Liver (tissue), 9 donors: Measurements from ENCODE around the gene LMTK2. TPM values are rescaled to one million over a fixed set of nuclear protein-coding genes. Genes with fewer than 3 reads are reported as not detected.

ENCODE experiments used
- DNase-seq: peaks from one replicate; pipeline ENCODE4 v3.0.0-alpha.2; 2017; ENCODE audit warnings: low spot score
- H3K27ac ChIP-seq, 2 donors: one replicate each; pipeline ENCODE4 v1.7.0; 2013; ENCODE audit warnings: inconsistent platforms in 2 of 2, low read length in 2 of 2, control low read depth in 1 of 2, low read depth in 1 of 2, mild to moderate bottlenecking in 1 of 2
- H3K27me3 ChIP-seq, 4 donors: one replicate each; pipeline versions ENCODE4 v1.6.1 to v1.7.0; 2013; ENCODE audit warnings: low read length in 3 of 4, inconsistent platforms in 1 of 4, mild to moderate bottlenecking in 1 of 4, moderate library complexity in 1 of 4; ENCODE audit not compliant: control insufficient read depth in 4 of 4, insufficient read depth in 4 of 4
- H3K36me3 ChIP-seq, 4 donors: one replicate each; pipeline versions ENCODE4 v1.6.1 to v1.7.0; 2013; ENCODE audit warnings: low read length in 3 of 4, mild to moderate bottlenecking in 3 of 4, low read depth in 1 of 4, moderate library complexity in 1 of 4; ENCODE audit not compliant: control insufficient read depth in 4 of 4, insufficient read depth in 3 of 4
- H3K4me1 ChIP-seq, 4 donors: one replicate each; pipeline versions ENCODE4 v1.6.1 to v1.7.0; 2013; ENCODE audit warnings: low read length in 3 of 4, mild to moderate bottlenecking in 3 of 4, moderate library complexity in 1 of 4; ENCODE audit not compliant: control insufficient read depth in 4 of 4, insufficient read depth in 4 of 4
- H3K4me3 ChIP-seq, 3 donors: one replicate each; pipeline versions ENCODE4 v1.6.1 to v1.7.0; 2013; ENCODE audit warnings: low read length in 3 of 3, control low read depth in 1 of 3, low read depth in 1 of 3, mild to moderate bottlenecking in 1 of 3
- H3K9ac ChIP-seq, 2 donors: one replicate each; pipeline ENCODE4 v1.7.0; 2013; ENCODE audit warnings: low read length in 2 of 2, mild to moderate bottlenecking in 2 of 2, moderate library complexity in 2 of 2, control low read depth in 1 of 2, low read depth in 1 of 2
- H3K9me3 ChIP-seq, 4 donors: one replicate each; pipeline versions ENCODE4 v1.6.1 to v1.7.0; 2013; ENCODE audit warnings: low read length in 3 of 4; ENCODE audit not compliant: control insufficient read depth in 4 of 4
- CTCF ChIP-seq: fragments of 150-350 bp; IDR thresholded peaks from 2 replicates; pipeline ENCODE4 v1.5.1; 2017; ENCODE audit warnings: improper control_type of control experiment, low read depth, low read length; ENCODE audit not compliant: missing input control
- EGR1 ChIP-seq, 2 donors: IDR thresholded peaks; 2 replicates each; pipeline ENCODE4 v1.6.1; 2016 to 2018; ENCODE audit warnings: antibody characterized with exemption in 2 of 2, low read depth in 2 of 2
- FOXA1 ChIP-seq: IDR thresholded peaks from 2 replicates; pipeline ENCODE4 v1.6.1; 2016; ENCODE audit warnings: antibody characterized with exemption
- FOXA2 ChIP-seq: IDR thresholded peaks from 2 replicates; pipeline ENCODE4 v1.6.1; 2016; ENCODE audit warnings: antibody characterized with exemption
- HNF4A ChIP-seq, 2 donors: conservative IDR thresholded peaks; 2 replicates each; pipeline ENCODE4 v1.6.1; 2016; ENCODE audit warnings: antibody characterized with exemption in 2 of 2, mild to moderate bottlenecking in 2 of 2
- HNF4G ChIP-seq: IDR thresholded peaks from 2 replicates; pipeline ENCODE4 v1.6.1; 2016; ENCODE audit warnings: antibody characterized with exemption
- JUND ChIP-seq, 2 donors: IDR thresholded peaks; 2 replicates each; pipeline ENCODE4 v1.6.1; 2016; ENCODE audit warnings: antibody characterized with exemption in 2 of 2
- NR2F2 ChIP-seq: IDR thresholded peaks from 2 replicates; pipeline ENCODE4 v1.6.1; 2016; ENCODE audit warnings: antibody characterized with exemption
- RAD21 ChIP-seq, 2 donors: IDR thresholded peaks; 2 replicates each; pipeline ENCODE4 v1.6.1; 2016; ENCODE audit warnings: antibody characterized with exemption in 2 of 2, mild to moderate bottlenecking in 2 of 2
- RXRA ChIP-seq, 2 donors: IDR thresholded peaks; 2 replicates each; pipeline ENCODE4 v1.6.1; 2017 to 2018; ENCODE audit warnings: antibody characterized with exemption in 2 of 2, mild to moderate bottlenecking in 1 of 2
- SP1 ChIP-seq: IDR thresholded peaks from 2 replicates; pipeline ENCODE4 v1.6.1; 2018; ENCODE audit warnings: antibody characterized with exemption, mild to moderate bottlenecking
- TAF1 ChIP-seq: conservative IDR thresholded peaks from 2 replicates; pipeline ENCODE4 v1.6.1; 2016; ENCODE audit warnings: antibody characterized with exemption, mild to moderate bottlenecking
- YY1 ChIP-seq: IDR thresholded peaks from 2 replicates; pipeline ENCODE4 v1.6.1; 2016; ENCODE audit warnings: antibody characterized with exemption, mild to moderate bottlenecking
- ZBTB33 ChIP-seq: IDR thresholded peaks from 2 replicates; pipeline ENCODE4 v1.6.1; 2016; ENCODE audit warnings: antibody characterized with exemption
- WGBS: extraction: QIAGEN DNeasy Blood & Tissue Kit; methylation state at CpG from one replicate; pipeline ENCODE4 v1.1.7; 2013; 5-methylcytosine and 5-hydroxymethylcytosine counted together
- polyA plus RNA-seq, 2 donors: library from polyadenylated mRNA; stranded (reverse) in 1 of 2; unstranded in 1 of 2; fragments of 200-250 nt in 1 of 2; fragments of >200 nt in 1 of 2; fragmentation: Nextera tagmentation in 1 of 2; extraction: Ambion mirVana in 1 of 2; gene quantifications; one replicate each; pipeline versions ENCODE4 v1.2.1 to v1.2.3, GENCODE V29; 2013 to 2015
- total RNA-seq, 2 donors: library from RNA; depleted of rRNA; stranded (reverse); fragments of >200 nt; gene quantifications; one replicate each; pipeline ENCODE4 v1.2.3, GENCODE V29; 2014
- TF ChIP-seq, protein P1 (sequence below): IDR thresholded peaks from 2 replicates; pipeline ENCODE4 v1.6.1; 2016; ENCODE audit warnings: antibody characterized with exemption
- TF ChIP-seq, protein P2 (sequence below): IDR thresholded peaks from 2 replicates; pipeline ENCODE4 v1.6.1; 2016; ENCODE audit warnings: antibody characterized with exemption, mild to moderate bottlenecking
- donor health status: healthy.
- donor health status: healthy.
- donor health status: healthy.
- donor health status: healthy.
- donor health status: healthy.

LMTK2 gene
- total and polyA plus RNA-seq, 4 donors, result 3.1 to 14.3 (median 9.0) TPM

- 93% methylated on average over 22 of the region's 22 CpGs for WGBS
- H3K27me3 ChIP-seq, result no peaks in the 10 kb centered on the region
- no peak overlapping the region for H3K4me3 ChIP-seq
- peaks cover 15 to 51% (median 31%) of the 10 kb centered on the region in 4 donors for H3K36me3 ChIP-seq
- no peak overlapping the region for H3K9ac ChIP-seq
- H3K9me3 ChIP-seq, result no peaks in the 10 kb centered on the region
- TF ChIP-seq JUND (IDR thresholded peaks at IDR 0.05), result no peak
- no peak for TF ChIP-seq EGR1 (IDR thresholded peaks at IDR 0.05; ENCODE audit: low read depth in 2 of 2)
- no peak for TF ChIP-seq FOXA2
- no peak for TF ChIP-seq ZBTB33
- TF ChIP-seq, protein P1, sequence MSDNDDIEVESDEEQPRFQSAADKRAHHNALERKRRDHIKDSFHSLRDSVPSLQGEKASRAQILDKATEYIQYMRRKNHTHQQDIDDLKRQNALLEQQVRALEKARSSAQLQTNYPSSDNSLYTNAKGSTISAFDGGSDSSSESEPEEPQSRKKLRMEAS, result no peak
- TF ChIP-seq NR2F2, result no peak
- TF ChIP-seq RAD21 (IDR thresholded peaks at IDR 0.05), result no peak
- TF ChIP-seq CTCF, result no peak
- TF ChIP-seq SP1, result no peak
- no peak for TF ChIP-seq YY1
- no peak for TF ChIP-seq RXRA (IDR thresholded peaks at IDR 0.05)
- TF ChIP-seq HNF4A (conservative IDR thresholded peaks at IDR 0.05), result no peak
- TF ChIP-seq, protein P2, sequence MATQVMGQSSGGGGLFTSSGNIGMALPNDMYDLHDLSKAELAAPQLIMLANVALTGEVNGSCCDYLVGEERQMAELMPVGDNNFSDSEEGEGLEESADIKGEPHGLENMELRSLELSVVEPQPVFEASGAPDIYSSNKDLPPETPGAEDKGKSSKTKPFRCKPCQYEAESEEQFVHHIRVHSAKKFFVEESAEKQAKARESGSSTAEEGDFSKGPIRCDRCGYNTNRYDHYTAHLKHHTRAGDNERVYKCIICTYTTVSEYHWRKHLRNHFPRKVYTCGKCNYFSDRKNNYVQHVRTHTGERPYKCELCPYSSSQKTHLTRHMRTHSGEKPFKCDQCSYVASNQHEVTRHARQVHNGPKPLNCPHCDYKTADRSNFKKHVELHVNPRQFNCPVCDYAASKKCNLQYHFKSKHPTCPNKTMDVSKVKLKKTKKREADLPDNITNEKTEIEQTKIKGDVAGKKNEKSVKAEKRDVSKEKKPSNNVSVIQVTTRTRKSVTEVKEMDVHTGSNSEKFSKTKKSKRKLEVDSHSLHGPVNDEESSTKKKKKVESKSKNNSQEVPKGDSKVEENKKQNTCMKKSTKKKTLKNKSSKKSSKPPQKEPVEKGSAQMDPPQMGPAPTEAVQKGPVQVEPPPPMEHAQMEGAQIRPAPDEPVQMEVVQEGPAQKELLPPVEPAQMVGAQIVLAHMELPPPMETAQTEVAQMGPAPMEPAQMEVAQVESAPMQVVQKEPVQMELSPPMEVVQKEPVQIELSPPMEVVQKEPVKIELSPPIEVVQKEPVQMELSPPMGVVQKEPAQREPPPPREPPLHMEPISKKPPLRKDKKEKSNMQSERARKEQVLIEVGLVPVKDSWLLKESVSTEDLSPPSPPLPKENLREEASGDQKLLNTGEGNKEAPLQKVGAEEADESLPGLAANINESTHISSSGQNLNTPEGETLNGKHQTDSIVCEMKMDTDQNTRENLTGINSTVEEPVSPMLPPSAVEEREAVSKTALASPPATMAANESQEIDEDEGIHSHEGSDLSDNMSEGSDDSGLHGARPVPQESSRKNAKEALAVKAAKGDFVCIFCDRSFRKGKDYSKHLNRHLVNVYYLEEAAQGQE, result no peak
- no peak for TF ChIP-seq HNF4G
- TF ChIP-seq FOXA1, result no peak
- TF ChIP-seq TAF1, result no peak
- DNase-seq, result no peak
- H3K4me1 ChIP-seq, result no peaks in the 10 kb centered on the region
- H3K27ac ChIP-seq, result no peak overlapping the region
Measured at GRCh38 chr7:98192781-98193457, 86.3 kb downstream of the LMTK2 start.
